Anterior cingulate cortex (tissue), 58 donors: Measurements from ENCODE around the gene PGGT1B.
A peak's percentile ranks its signal among the peaks of the same experiment; 100 is the strongest.
"Not testable (repeated sequence)": the region's sequence is repeated elsewhere in the genome, so short reads cannot be mapped to it uniquely, and the experiment has no call there.

Source experiments
- DNase-seq, 58 donors: peaks; one replicate each; lab custom pipeline; 2025; lab: John Stamatoyannopoulos, UW

Gene PGGT1B

GRCh38 chr5:115262011-115262320 lies 711 bp downstream of the PGGT1B start:
- DNase-seq = peak in 1 of 58 donors; percentile 38

- DNase-seq = no peak
Measured at GRCh38 chr5:115260248-115260647, 2.4 kb downstream of the PGGT1B start.

- DNase-seq = no peak
Measured at GRCh38 chr5:115257981-115258380, 4.7 kb downstream of the PGGT1B start.

GRCh38 chr5:115249379-115249778 lies 13.3 kb downstream of the PGGT1B start:
- not testable (repeated sequence) for DNase-seq

- DNase-seq = peak in 1 of 58 donors; percentile 12
Measured at GRCh38 chr5:115246361-115246991, 16.2 kb downstream of the PGGT1B start.

- no peak for DNase-seq
Measured at GRCh38 chr5:115243412-115243811, 19.3 kb downstream of the PGGT1B start.

GRCh38 chr5:115241881-115242642 lies 20.6 kb downstream of the PGGT1B start:
- no peak for DNase-seq

- no peak for DNase-seq
Measured at GRCh38 chr5:115237066-115237465, 25.6 kb downstream of the PGGT1B start.

- no peak for DNase-seq
Measured at GRCh38 chr5:115236599-115236998, 26.1 kb downstream of the PGGT1B start.

GRCh38 chr5:115231598-115231997 lies 31.1 kb downstream of the PGGT1B start:
- no peak for DNase-seq

- DNase-seq = no peak
Measured at GRCh38 chr5:115229606-115230005, 33.1 kb downstream of the PGGT1B start.

GRCh38 chr5:115227281-115227680 lies 35.4 kb downstream of the PGGT1B start:
- no peak for DNase-seq

GRCh38 chr5:115214541-115214940 lies 48.1 kb downstream of the PGGT1B start:
- no peak for DNase-seq

- DNase-seq = peak in 22 of 58 donors; percentile 1 to 52 (median 14)
Measured at GRCh38 chr5:115209279-115209678, 53.4 kb downstream of the PGGT1B start.

GRCh38 chr5:115202952-115203351 lies 59.7 kb downstream of the PGGT1B start:
- no peak for DNase-seq

- DNase-seq = no peak
Measured at GRCh38 chr5:115196161-115196560, 66.5 kb downstream of the PGGT1B start.

- no peak for DNase-seq
Measured at GRCh38 chr5:115194676-115195075, 68.0 kb downstream of the PGGT1B start.

GRCh38 chr5:115193295-115193694 lies 69.4 kb downstream of the PGGT1B start:
- DNase-seq = no peak

GRCh38 chr5:115192098-115192497 lies 70.6 kb downstream of the PGGT1B start:
- no peak for DNase-seq

GRCh38 chr5:115191474-115192031 lies 71.1 kb downstream of the PGGT1B start:
- no peak for DNase-seq

GRCh38 chr5:115190388-115190787 lies 72.3 kb downstream of the PGGT1B start:
- DNase-seq = no peak

GRCh38 chr5:115189866-115190265 lies 72.8 kb downstream of the PGGT1B start:
- no peak for DNase-seq
